ENCODE results near the gene FHOD3. TPM values are rescaled to one million over a fixed set of nuclear protein-coding genes. Genes with fewer than 3 reads are reported as not detected.

FHOD3 gene
- total RNA-seq, 4 donors from 2014 or later, result 15.6 to 25.9 (median 21.6) TPM

DNA sequence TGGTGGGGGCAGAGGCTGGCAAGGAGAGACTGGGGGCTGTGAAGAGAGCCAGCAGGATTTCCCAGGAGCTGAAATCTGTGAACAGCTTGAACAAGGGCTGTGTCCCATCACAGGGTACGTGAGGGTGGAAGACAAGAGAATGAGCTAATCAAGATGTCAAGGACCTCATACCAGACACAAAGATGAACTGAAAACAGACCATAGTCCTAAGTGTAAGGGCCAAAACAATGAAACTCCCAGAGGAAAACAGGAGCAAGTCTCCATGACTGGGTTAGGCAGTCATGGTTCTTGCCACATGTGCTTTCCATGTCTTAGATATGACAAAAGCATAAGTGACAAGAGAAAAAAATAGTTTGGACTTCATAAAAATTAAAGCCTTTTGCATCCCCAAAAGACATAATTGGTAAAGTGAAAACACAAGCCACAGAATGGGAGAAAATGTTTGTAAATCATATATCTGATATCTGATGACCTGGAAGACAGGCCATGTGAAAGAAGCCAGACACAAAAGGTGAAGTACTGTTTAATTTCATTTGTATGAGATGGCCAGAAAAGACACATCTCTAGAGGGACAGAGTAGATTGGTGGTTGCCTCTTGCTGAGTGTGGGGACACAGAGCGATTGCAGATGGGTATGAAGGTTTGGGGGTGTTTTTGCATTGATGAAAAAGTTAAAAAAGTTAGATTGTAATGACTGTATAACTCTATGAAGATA is 67.6 kb downstream of the FHOD3 start:
- TF ChIP-seq, protein P1, sequence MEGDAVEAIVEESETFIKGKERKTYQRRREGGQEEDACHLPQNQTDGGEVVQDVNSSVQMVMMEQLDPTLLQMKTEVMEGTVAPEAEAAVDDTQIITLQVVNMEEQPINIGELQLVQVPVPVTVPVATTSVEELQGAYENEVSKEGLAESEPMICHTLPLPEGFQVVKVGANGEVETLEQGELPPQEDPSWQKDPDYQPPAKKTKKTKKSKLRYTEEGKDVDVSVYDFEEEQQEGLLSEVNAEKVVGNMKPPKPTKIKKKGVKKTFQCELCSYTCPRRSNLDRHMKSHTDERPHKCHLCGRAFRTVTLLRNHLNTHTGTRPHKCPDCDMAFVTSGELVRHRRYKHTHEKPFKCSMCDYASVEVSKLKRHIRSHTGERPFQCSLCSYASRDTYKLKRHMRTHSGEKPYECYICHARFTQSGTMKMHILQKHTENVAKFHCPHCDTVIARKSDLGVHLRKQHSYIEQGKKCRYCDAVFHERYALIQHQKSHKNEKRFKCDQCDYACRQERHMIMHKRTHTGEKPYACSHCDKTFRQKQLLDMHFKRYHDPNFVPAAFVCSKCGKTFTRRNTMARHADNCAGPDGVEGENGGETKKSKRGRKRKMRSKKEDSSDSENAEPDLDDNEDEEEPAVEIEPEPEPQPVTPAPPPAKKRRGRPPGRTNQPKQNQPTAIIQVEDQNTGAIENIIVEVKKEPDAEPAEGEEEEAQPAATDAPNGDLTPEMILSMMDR (IDR thresholded peaks at IDR 0.05), result no peak
- TF ChIP-seq POLR2A (IDR thresholded peaks at IDR 0.05), result no peak
- TF ChIP-seq EP300 (IDR thresholded peaks at IDR 0.05), result no peak
- Histone ChIP-seq H3K9me3 (peaks cover 0 to 8% (median 0%) of the 10 kb centered on the region in 4 donors), H3K27me3 (no peaks in the 10 kb centered on the region), H3K4me1 (no peaks in the 10 kb centered on the region), H3K36me3 (no peaks in the 10 kb centered on the region), H3K4me3 (no peak overlapping the region), H3K27ac (no peak overlapping the region)
- 84 to 92% methylated on average over 2 of the region's 2 CpGs for WGBS, 2 donors
- no peak for DNase-seq (ENCODE audit: low spot score in 2 of 2)

DNA sequence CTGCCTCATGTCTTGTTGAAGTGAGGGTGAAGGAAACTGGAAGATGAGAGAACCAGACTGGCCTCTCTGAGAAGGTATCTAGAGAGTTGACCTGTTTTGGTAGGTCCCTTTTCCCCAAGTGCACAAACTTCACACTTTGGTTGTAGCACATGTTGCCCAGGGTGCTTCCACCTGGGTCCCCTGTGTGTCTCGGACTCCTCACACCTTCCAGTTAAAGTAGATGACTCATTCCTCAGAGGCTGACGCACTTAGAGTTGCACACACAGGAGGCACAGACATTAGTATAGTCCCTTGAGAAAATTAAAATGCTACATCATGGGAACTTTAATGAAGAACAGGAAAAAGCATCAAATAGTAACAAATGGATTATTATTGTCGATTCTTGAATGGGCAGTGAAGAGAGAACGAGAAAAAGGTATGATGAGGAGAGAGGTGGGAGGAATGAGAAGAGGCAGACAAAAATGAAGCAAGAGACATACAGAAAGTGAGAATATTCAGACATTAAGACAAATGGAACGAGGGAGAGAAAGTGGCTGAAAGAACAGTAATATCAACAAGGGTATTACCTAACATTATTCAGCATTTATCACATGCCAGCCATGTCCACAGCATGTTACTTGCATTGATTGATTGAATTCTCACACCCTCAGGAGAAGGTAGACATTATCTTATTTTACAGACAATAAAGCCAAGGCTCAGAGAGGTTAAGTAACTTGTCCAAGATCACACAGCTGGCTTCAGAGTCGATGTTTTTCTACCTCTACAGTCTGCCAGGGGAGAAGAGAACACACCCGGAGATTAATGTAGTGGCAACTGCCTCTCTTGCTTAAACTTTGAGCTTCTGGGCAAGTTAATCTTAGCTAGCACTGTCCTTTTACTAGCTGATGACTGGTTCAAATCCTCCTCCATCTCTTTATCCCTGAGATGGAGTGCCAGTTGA is 68.6 kb downstream of the FHOD3 start:
- no peaks in the 10 kb centered on the region for H3K4me1 ChIP-seq
- DNase-seq (ENCODE audit: low spot score in 2 of 2), result no peak
- TF ChIP-seq, protein P1 (IDR thresholded peaks at IDR 0.05), result no peak
- WGBS, 2 donors, result 88% methylated on average over 7 of the region's 7 CpGs
- no peaks in the 10 kb centered on the region for H3K27me3 ChIP-seq
- H3K4me3 ChIP-seq, result no peak overlapping the region
- H3K9me3 ChIP-seq, result peaks cover 0 to 8% (median 0%) of the 10 kb centered on the region in 4 donors
- H3K36me3 ChIP-seq, result no peaks in the 10 kb centered on the region
- H3K27ac ChIP-seq, result no peak overlapping the region

DNA sequence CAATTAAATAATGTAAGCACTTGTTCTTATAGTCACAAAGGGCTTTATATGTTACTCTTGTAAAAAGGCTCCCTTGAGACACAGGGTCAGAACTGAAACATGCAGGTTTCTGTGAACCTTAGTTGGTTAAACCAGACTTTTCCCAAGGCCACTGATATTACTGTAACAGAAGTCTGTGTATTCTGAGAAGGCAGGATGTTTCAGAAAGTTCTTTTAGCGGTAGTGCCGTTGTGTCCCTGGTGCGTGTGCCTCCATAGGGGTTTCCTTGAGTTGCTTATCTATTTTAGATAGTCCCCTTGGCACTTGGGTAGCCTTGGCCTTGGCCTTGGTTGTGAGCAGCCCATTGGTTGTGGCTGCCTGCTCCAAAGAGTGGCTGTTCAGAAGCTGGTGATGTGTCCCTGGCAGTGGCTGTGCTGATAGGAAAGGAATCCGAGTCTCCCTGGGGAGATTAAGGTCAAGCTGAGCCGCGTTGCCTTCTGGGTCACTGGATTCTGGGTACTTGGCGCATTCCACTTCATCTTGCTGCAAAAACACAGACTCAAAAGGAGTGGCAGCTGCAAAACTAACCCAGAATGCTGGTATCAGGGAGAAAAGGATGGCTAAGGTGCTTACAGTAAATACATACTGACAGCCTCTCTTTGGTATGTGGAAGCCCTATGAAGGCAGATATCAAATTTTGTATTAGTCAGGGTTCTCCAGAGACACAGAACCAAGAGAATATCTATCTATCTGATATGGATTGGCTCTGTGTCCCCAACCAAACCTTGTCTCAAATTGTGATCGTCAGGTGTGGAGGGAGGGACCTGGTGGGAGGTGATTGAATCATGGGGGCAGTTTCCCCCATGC is 69.7 kb downstream of the FHOD3 start:
- H3K27ac ChIP-seq, result no peak overlapping the region
- TF ChIP-seq EP300 (IDR thresholded peaks at IDR 0.05), result no peak
- H3K9me3 ChIP-seq, result peaks cover 0 to 7% (median 0%) of the 10 kb centered on the region in 4 donors
- no peaks in the 10 kb centered on the region for H3K36me3 ChIP-seq
- no peaks in the 10 kb centered on the region for H3K4me1 ChIP-seq
- no peaks in the 10 kb centered on the region for H3K27me3 ChIP-seq
- DNase-seq (ENCODE audit: low spot score in 2 of 2), result no peak
- WGBS, 2 donors, result 53 to 54% methylated on average over 8 of the region's 8 CpGs
- H3K4me3 ChIP-seq, result no peak overlapping the region

DNA sequence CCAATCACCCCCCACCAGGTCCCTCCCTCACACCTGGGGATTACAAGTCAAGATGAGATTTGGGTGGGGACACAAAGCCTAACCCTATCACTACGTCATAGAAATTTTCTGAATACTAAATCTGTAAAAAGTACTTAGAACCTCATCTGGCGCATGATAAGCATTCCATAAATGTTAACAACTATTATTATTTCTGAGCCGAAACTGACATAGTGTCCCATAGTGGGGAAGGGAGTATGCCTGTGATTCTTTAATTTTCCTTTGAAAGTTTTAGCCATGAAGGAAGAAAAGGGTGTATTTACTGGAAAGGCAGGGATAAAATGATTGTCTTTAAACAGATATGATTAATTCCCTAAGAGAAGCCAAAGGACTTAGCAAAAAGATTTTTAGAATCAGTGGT is 71.4 kb downstream of the FHOD3 start:
- no peaks in the 10 kb centered on the region for H3K27me3 ChIP-seq
- DNase-seq (ENCODE audit: low spot score in 2 of 2), result no peak
- TF ChIP-seq, protein P1 (IDR thresholded peaks at IDR 0.05), result no peak
- TF ChIP-seq POLR2A (IDR thresholded peaks at IDR 0.05), result no peak
- no peak for TF ChIP-seq EP300 (IDR thresholded peaks at IDR 0.05)
- no peak overlapping the region for H3K4me3 ChIP-seq
- no peaks in the 10 kb centered on the region for H3K36me3 ChIP-seq
- H3K27ac ChIP-seq, result no peak overlapping the region
- H3K4me1 ChIP-seq, result no peaks in the 10 kb centered on the region
- H3K9me3 ChIP-seq, result no peaks in the 10 kb centered on the region
- WGBS, 2 donors, result 72 to 73% methylated on average over 3 of the region's 3 CpGs

DNA sequence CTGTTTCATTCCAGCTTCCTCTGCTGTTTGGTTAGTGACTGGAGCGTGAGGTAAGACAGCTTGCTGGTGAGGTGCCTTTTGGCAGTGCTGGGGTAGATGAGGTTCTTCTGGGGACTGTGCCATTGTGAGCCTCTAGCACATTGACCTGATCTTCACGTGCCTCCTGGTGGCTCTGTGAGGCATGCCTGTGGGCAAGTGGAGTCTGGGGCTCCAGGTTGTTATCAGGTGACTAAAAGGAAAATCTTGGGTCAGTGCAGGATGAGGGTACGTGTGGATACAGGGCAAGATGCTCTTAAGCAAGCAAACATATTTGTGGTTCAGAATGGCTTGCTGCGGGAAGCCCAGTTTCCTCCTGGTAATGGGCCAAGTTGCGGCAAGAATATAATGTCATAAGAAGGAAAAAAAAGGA is 75.4 kb downstream of the FHOD3 start:
- no peak overlapping the region for H3K4me3 ChIP-seq
- H3K9me3 ChIP-seq, result no peaks in the 10 kb centered on the region
- H3K27ac ChIP-seq, result no peak overlapping the region
- H3K27me3 ChIP-seq, result no peaks in the 10 kb centered on the region
- no peak for DNase-seq (ENCODE audit: low spot score in 2 of 2)
- H3K4me1 ChIP-seq, result no peaks in the 10 kb centered on the region
- TF ChIP-seq, protein P1 (IDR thresholded peaks at IDR 0.05), result no peak
- TF ChIP-seq POLR2A (IDR thresholded peaks at IDR 0.05) (no peak), EP300 (IDR thresholded peaks at IDR 0.05) (no peak)
- 75 to 78% methylated on average over 5 of the region's 5 CpGs for WGBS, 2 donors
- no peaks in the 10 kb centered on the region for H3K36me3 ChIP-seq
